HG03025 (cell line): ENCODE measurements around the gene RBM47.

ENCODE experiments used
- ATAC-seq: cut with Tn5 transposase; IDR thresholded peaks from one replicate; pipeline ENCODE4 v1.9.1; 2021; ENCODE audit warnings: mild to moderate bottlenecking, moderate library complexity; ENCODE audit not compliant: unreplicated experiment, low FRiP score

Gene RBM47

GRCh38 chr4:40592034-40592433, 37.6 kb downstream of the RBM47 start:
- ATAC-seq, result no peak

DNA sequence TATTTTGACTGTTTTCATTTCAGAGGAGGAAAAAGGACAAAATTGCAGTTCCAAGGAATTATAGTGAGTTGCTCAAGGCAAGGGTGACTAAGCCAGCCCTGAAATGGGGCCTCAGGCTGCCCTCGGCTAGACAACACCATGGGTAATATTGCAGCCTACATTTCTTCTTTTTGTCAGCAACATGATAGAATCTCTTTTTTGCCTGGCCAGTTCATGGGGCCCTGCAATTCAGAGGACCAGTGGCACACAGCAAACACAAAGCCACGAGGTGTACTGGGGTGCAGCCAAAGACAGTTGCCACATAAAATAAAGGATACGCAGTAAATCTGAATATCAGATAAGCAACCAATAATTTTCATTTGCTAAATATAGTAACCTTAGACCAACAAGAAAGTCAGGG, 41.8 kb downstream of the RBM47 start:
- ATAC-seq, result no peak

DNA sequence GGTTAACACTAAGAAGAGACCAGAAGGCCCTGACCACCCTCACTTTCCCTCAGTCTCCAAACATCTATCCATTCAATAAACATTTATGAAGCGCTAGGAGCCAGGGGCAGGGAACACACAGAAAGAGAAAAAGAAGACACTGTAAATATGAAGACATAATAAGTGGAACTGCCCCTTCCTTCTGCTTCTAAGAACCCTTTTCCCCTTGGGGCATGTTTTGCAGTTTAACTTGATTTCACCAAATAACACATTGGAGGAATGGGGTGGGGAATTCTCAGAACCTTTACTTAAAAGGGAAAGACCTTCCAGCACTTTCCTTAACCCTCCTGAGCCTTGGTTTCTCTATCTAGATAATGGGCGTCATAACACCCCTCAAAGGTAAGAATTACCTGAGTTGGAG, 42.3 kb downstream of the RBM47 start:
- no peak for ATAC-seq

GRCh38 chr4:40586729-40587128, 42.9 kb downstream of the RBM47 start:
- ATAC-seq, result no peak

DNA sequence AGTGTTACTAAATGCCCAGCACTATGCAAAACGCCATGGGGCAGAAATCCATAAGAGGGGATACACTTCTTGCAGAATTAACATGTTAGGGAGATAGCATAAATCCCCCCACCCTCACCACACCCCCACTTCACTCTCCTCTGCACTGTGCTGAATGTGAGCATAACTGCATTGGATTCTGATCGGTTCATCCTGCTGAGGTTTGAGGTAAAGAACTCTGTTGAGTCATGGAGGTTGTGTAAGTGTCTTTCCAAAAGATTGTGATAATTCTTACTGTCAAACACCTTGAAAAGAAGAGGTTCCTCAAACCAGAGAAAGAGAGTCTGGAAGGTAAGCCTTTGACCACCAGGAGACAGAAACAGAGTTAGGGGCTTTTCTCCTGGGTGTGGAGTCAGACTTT, 43.6 kb downstream of the RBM47 start:
- ATAC-seq, result no peak

DNA sequence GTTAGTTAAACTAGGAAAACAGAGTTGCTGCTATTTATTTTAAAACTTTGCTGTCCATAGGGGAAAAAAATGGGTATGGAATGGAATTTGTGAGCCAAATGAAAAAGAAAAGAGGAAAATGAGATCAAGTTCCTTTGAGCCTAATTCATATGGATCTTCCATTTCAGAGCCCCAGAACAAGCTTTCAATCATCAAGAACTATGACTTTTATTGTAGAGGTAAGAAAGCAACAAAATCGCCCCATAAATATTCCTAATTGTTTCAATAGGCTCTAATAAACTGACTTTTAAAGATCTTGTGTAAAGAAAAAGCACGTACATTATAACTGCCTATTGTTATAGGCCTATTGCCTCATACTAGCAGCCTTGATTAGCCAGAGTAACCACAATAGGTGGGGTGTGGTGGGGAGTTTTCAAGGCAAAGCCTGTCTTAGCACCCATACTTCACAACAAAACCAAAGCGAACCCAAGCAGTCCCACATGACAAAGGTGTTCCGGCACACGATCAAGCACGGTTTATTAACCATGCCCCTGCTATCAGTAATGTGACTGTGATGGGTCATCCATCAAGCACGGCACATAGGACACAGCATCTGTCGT, 44.4 kb downstream of the RBM47 start:
- no peak for ATAC-seq

GRCh38 chr4:40584517-40585141, 45.0 kb downstream of the RBM47 start:
- no peak for ATAC-seq

DNA sequence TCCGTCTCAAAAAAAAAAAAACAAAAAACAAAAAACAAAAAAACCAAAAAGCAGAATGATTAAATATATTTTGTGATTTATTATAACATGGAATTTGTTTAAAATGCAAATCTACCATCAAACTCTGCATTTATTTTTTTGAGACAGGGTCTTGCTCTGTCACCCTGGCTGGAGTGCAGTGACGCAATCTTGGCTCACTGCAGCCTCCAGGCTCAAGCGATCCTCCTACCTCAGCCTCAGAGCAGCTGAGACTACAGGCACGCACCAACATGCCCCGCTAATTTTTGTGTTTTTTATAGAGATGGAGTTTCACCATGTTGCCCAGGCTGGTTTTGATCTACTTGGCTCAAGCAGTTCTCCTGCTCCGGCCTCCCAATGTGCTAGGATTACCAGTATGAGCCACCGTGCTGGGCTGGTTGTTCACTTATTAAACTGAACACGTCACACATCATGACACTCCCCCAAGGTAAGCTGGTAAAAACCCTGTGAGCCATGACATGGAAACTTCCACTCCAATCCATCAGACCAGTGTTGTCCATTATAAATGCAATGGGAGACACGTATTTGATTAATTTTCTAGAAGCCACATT, 45.7 kb downstream of the RBM47 start:
- no peak for ATAC-seq

DNA sequence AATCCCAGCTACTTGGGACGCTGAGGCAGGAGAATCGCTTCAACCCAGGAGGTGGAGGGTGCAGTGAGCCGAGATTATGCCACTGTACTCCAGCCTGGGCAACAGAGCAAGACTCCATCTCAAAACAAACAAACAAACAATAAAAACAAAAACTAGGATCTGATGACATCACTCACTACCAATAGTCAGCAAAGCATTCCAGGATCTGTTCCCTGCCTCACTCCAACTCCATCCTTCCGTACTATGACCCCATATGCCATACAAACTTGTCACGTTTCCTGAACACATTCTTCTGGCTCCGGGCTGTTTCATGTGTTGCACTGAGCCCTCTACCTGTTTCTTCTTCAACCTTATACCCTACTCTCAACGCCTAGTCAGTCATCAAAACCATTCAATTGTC, 47.3 kb downstream of the RBM47 start:
- no peak for ATAC-seq

DNA sequence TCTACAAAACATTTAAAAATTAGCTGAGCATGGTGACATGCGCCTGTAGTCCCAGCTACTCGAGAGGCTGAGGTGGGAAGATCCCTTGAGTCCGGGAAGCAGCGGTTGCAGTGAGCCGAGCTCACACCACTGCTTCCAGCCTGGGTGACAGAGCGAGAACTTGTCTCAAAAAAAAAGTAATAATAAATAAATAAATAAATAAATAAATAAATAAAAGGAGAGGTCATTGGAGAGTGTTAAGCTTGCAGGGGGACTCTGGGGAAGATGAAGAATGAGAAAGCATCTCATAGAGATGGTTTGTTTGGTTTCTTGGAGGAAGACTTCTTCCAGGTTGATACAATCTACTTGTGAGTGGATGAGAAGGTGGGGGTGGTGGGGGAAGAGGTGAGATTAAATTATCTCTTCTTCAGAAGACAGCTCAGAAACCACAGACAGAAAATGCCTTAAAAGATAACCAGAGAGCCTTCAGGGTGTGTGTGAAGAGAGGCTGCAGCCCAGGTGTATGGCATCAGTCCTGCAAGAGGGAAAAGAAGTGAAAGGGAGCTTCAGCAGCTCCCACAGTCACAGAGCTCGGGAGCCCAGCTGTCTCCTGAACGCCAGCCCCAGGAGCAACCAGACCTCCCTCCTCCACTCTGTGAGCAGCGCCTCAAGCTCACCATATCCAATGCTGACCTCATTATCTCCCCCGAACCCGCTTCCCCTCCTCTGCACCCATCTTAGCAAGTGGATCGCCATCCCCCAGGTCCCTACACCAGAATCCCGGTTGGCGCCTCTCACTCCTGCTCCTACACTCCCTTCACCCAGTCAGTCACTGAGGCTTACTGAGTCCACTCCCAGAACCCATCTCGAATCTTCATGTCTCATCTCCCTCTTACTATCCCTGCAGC, 48.2 kb downstream of the RBM47 start:
- ATAC-seq, result no peak

GRCh38 chr4:40579983-40580382, 49.7 kb downstream of the RBM47 start:
- no peak for ATAC-seq

- ATAC-seq, result no peak
Measured at GRCh38 chr4:40577588-40578253, 51.9 kb downstream of the RBM47 start.

DNA sequence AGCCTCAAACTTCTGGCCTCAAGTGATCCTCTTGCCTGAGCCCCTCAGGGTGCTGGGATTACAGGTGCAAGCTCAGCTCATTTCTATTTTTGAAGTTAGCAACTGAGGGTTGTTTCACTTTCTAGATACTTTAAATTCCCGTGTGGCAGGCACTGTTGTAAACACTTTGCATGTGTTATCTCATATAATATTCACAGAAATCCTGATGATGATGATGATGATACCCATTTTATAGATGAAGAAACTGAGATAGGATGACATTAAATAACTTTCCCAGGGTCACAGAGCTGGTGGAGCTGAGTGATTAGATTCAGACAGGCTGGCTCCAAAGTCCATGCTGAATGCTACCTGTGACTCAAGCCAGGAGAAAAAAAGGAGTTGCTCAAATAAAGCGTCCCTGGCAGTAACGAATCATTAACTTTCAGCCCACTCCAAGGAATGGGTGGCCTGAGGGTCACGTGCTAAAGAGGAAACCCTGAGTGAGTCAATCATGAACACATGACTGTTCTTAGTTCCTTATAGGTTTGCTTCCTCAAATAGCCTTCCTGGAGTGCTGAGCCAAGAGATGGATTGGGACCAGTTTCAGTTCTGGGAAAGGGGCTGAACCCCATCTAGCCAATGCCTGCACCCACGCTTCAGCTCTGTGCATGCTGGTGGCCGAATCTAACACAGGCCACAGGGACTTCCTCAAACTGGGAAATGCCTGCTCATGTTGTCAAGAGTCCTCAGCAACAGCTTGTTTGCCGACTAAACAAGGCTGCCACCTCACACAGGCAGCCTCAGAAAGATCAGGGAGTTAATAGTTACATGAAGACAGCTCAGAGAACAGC, 52.8 kb downstream of the RBM47 start:
- ATAC-seq, result peak; percentile 47

DNA sequence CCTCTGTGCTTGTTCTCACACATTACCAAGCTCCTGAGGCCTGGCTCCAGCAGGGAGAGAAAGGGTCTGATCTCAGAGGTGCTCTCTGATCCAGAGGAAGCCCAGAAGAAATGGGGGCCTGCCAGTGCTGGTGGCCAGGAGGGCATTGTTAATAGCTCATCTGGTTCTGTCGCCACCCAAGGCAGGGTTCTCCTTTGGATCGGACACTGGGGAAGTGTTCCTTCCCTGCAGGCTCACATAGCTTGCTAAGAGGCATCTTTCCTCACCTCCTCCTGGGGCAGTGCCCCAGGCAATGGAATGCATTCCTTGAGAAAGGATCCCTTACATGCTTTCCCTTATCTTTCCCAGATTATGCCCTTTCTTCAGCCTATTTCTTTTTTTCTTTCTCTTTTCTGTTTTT, 53.8 kb downstream of the RBM47 start:
- ATAC-seq, result no peak

GRCh38 chr4:40573593-40574311, 55.9 kb downstream of the RBM47 start:
- ATAC-seq, result no peak

GRCh38 chr4:40572692-40573310, 56.9 kb downstream of the RBM47 start:
- no peak for ATAC-seq

DNA sequence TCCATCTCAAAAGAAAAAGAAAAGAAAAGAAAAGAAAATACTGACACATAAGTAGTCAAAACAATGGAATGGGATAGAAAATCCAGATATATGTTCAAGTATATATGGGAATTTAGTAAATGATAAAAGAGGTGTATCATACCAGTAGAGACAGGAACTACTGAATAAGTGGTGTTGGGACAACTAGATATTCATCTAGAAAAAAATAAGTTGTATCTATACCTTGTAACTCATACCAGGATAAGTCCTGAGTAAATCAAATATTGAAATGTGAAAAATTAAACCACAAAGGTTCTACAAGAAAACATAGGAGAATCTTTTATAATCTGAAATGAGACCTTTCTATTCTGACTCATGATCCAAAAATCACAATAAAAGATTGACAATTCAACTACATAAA, 58.5 kb downstream of the RBM47 start:
- ATAC-seq, result no peak

GRCh38 chr4:40570348-40571077, 59.2 kb downstream of the RBM47 start:
- ATAC-seq, result no peak
